AG09309 (cell line): ENCODE results near the gene RHBDD1.

Experiments
- DNase-seq: peaks from one replicate; pipeline ENCODE4 v3.0.0-alpha.2; 2010; ENCODE audit warnings: low read depth
- H3K4me3 ChIP-seq: 2 replicates; pipeline ENCODE4 v1.5.1; 2011; ENCODE audit warnings: mild to moderate bottlenecking, low read depth, low read length, moderate library complexity; ENCODE audit not compliant: control insufficient read depth
- CTCF ChIP-seq: IDR thresholded peaks from 2 replicates; pipeline ENCODE4 v1.5.1; 2011; ENCODE audit warnings: mild to moderate bottlenecking, low read depth, low read length, inconsistent platforms; ENCODE audit not compliant: insufficient read depth, control insufficient read depth; ENCODE audit errors: missing control alignments

RHBDD1 gene

DNA sequence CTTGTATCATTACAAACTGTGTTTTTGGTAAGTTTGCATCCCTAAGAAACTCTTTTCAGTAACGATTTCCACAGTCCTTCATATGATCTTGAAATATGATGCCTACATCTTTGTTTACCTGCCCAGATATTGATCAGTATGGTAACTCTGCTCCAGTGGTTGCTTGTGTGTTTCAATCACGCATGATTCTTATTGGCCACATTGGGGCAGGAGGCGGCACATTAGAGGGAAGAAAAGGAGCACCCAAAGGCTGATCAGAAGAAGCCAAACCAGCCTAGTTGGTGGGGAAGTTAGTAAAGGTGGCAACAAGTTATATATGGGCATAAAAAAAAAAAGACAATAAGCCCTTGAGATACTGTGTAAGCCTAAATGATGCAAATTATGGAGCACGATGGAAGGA, 158.9 kb downstream of the RHBDD1 start:
- H3K4me3 ChIP-seq, result no peak overlapping the region
- peak; percentile 27 for TF ChIP-seq CTCF
- DNase-seq, result no peak

DNA sequence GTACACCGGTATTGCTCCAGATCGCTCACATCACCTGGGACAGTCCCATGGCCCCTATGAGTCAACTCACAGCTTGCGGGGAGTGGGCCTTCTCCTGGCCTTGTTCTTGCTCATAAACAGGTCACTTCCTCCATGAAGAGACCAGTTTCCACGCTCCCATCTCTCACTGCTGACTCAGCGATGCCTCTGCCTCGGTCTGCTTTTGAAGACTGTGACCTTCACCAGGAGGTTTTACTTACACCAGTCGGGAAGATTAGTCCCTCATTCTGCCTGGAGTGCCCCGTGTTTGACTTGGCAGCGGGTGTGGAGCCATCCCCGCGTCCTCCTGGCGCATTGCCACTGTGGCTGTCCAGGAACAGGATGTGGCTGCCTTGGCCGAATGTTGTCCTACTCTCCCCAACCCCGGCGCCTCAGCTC, 159.8 kb downstream of the RHBDD1 start:
- H3K4me3 ChIP-seq, result no peak overlapping the region
- DNase-seq, result peak; percentile 68
- no peak for TF ChIP-seq CTCF

DNA sequence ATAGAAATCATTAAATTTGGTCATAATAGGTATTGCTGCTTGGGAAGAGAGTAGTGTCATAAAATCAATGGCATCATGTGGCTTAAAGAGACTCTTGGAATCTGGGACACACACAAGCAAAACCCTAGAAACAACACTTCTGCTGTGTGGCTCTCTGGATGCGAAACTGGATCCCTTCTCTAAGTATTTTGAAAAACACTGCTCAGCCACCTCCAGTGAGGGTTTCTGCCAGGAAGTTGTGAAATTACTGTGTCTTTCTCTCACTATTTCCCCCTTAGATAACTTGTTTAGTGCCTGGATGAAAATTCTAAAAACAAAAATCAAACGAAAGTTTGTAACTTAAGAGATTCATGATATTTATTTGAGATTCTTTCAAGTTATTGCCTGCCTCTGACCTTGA, 163.8 kb downstream of the RHBDD1 start:
- H3K4me3 ChIP-seq, result no peak overlapping the region
- no peak for TF ChIP-seq CTCF
- no peak for DNase-seq

DNA sequence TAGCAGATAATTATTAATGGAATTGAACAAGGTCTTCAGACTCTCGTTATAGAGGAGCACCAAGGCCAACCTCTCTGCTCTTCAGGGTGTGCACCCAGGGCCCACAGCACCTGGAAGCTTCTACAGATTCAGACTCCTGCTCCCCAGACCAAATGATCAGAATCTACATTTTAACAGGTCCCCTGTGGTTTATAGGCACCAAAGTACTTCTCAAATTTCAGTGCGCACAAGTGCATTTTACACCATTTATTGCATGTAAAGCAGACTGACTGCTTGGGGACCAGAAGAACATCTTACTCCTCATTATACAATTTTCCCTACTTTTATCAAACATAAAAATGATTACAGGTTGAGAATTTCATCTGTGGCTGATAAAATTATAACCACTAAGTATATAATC, 164.3 kb downstream of the RHBDD1 start:
- TF ChIP-seq CTCF, result no peak
- DNase-seq, result no peak

GRCh38 chr2:227004482-227004881, 168.6 kb downstream of the RHBDD1 start:
- no peak for DNase-seq
- H3K4me3 ChIP-seq, result no peak overlapping the region
- TF ChIP-seq CTCF, result no peak

More for the DNA sequence above, 164.3 kb downstream of the RHBDD1 start:
- H3K4me3 ChIP-seq, result no peak overlapping the region

DNA sequence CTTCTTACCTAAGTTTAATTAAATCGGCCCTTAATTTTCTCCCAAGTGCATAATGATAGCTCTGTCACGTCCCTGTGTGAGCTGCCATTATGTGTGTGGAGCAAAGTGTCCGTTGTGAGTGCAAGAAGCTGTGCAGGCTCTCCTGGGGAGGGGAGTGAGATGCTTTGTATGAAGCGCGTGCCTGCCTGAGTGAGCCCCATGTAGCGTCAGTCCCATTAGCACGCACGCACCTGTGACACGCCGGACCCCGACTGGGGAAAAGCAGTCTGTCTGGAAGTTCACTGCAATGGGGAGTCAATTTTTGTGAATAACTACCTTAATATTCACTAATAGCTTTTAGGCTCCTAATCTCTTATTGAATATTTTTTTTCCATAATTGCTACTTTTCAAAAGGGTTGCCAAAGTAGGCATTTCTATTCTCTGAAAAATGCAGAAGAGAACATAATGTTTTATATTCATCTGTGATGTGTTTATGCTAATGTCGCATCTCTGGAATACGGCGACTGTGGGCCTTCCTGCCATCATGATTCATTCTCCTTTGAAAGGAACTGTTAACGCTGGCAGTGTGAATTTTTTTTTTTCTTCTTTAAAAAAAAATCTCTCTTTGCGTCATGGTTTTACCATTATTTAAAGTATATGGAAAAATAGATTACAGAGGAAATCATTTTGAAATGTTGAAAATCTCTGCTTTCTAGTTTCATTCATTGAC, 170.5 kb downstream of the RHBDD1 start:
- TF ChIP-seq CTCF, result no peak
- no peak for DNase-seq
- H3K4me3 ChIP-seq, result no peak overlapping the region
